ENCODE results near the gene SAE1.

SAE1 gene

GRCh38 chr19:47086280-47086679 lies 44.4 kb upstream of the SAE1 start:
- Histone ChIP-seq H2BK15ac (ENCODE audit: low read length) (no peak overlapping the region), H2BK12ac (ENCODE audit: low read length) (no peak overlapping the region), H2BK120ac (ENCODE audit: low read depth, low read length) (no peak overlapping the region), H3K14ac (ENCODE audit: low read length) (no peak overlapping the region), H3K79me1 (ENCODE audit: low read depth, low read length) (peaks cover 6% of the 10 kb centered on the region), H3K27ac (replicated peaks; ENCODE audit: low read length) (no peak overlapping the region), H3K4me3 (ENCODE audit: low read length in 2 of 2) (no peak overlapping the region), H3K36me3 (replicated peaks in 1 of 2; ENCODE audit: control insufficient read depth in 2 of 2, insufficient read depth in 2 of 2, low read length in 2 of 2) (peaks cover 56 to 97% of the 10 kb centered on the region in 2 donors), H2AFZ (ENCODE audit: low read length) (no peak overlapping the region), H3K18ac (ENCODE audit: low read length) (no peak overlapping the region), H2BK5ac (ENCODE audit: low read length) (no peak overlapping the region), H2AK5ac (ENCODE audit: low read depth, low read length) (no peak overlapping the region), H3K4me2 (ENCODE audit: insufficient read depth, low read length, poor library complexity, severe bottlenecking) (no peak overlapping the region), H3K27me3 (ENCODE audit: control insufficient read depth in 3 of 3, insufficient read depth in 3 of 3, low read depth in 1 of 3, low read length in 3 of 3) (no peaks in the 10 kb centered on the region), H3K23ac (ENCODE audit: low read depth, low read length, poor library complexity) (peak overlapping the region; percentile 44), H3K4ac (ENCODE audit: low read length) (no peak overlapping the region), H4K8ac (ENCODE audit: low read depth, low read length) (no peak overlapping the region), H4K91ac (ENCODE audit: low read depth, low read length, poor library complexity) (no peak overlapping the region), H3K9me3 (replicated peaks in 1 of 2; ENCODE audit: control insufficient read depth in 2 of 2, insufficient read depth in 1 of 2, low read depth in 1 of 2, low read length in 2 of 2) (peaks cover 0 to 3% of the 10 kb centered on the region in 2 donors), H3K4me1 (ENCODE audit: control insufficient read depth in 2 of 2, insufficient read depth in 1 of 2, low read depth in 1 of 2, low read length in 2 of 2) (no peaks in the 10 kb centered on the region), H3K9ac (ENCODE audit: low read depth, low read length, poor library complexity) (no peak overlapping the region)
- no peak for DNase-seq (ENCODE audit: low spot score)
- WGBS, 2 donors (ENCODE audit: extremely low coverage in 2 of 2, insufficient read length in 2 of 2, insufficient replicate concordance in 1 of 2), result no CpG with 5 or more reads among the region's 17 CpGs

GRCh38 chr19:47089767-47090350 lies 40.8 kb upstream of the SAE1 start:
- Histone ChIP-seq H3K36me3 (replicated peaks in 1 of 2; ENCODE audit: control insufficient read depth in 2 of 2, insufficient read depth in 2 of 2, low read length in 2 of 2) (peaks cover 39 to 93% of the 10 kb centered on the region in 2 donors), H3K79me1 (ENCODE audit: low read depth, low read length) (peaks cover 7% of the 10 kb centered on the region), H3K4me1 (ENCODE audit: control insufficient read depth in 2 of 2, insufficient read depth in 1 of 2, low read depth in 1 of 2, low read length in 2 of 2) (peaks cover 0 to under 1% of the 10 kb centered on the region in 2 donors), H2AFZ (ENCODE audit: low read length) (no peak overlapping the region), H3K9ac (ENCODE audit: low read depth, low read length, poor library complexity) (no peak overlapping the region), H3K14ac (ENCODE audit: low read length) (no peak overlapping the region), H2BK120ac (ENCODE audit: low read depth, low read length) (no peak overlapping the region), H3K4me2 (ENCODE audit: insufficient read depth, low read length, poor library complexity, severe bottlenecking) (no peak overlapping the region), H3K4ac (ENCODE audit: low read length) (no peak overlapping the region), H4K8ac (ENCODE audit: low read depth, low read length) (no peak overlapping the region), H3K18ac (ENCODE audit: low read length) (no peak overlapping the region), H3K27ac (replicated peaks; ENCODE audit: low read length) (no peak overlapping the region), H3K9me3 (replicated peaks in 1 of 2; ENCODE audit: control insufficient read depth in 2 of 2, insufficient read depth in 1 of 2, low read depth in 1 of 2, low read length in 2 of 2) (peaks cover 0 to 3% of the 10 kb centered on the region in 2 donors), H3K23ac (ENCODE audit: low read depth, low read length, poor library complexity) (no peak overlapping the region), H2BK5ac (ENCODE audit: low read length) (no peak overlapping the region), H4K91ac (ENCODE audit: low read depth, low read length, poor library complexity) (peak overlapping the region; percentile 95), H2BK15ac (ENCODE audit: low read length) (no peak overlapping the region), H3K4me3 (ENCODE audit: low read length in 2 of 2) (no peak overlapping the region), H3K27me3 (ENCODE audit: control insufficient read depth in 3 of 3, insufficient read depth in 3 of 3, low read depth in 1 of 3, low read length in 3 of 3) (no peaks in the 10 kb centered on the region), H2AK5ac (ENCODE audit: low read depth, low read length) (no peak overlapping the region), H2BK12ac (ENCODE audit: low read length) (no peak overlapping the region)
- no peak for DNase-seq (ENCODE audit: low spot score)
- no CpG with 5 or more reads among the region's 21 CpGs for WGBS, 2 donors (ENCODE audit: extremely low coverage in 2 of 2, insufficient read length in 2 of 2, insufficient replicate concordance in 1 of 2)

GRCh38 chr19:47093254-47093653 lies 37.4 kb upstream of the SAE1 start:
- Histone ChIP-seq H2BK5ac (ENCODE audit: low read length) (no peak overlapping the region), H3K9me3 (replicated peaks in 1 of 2; ENCODE audit: control insufficient read depth in 2 of 2, insufficient read depth in 1 of 2, low read depth in 1 of 2, low read length in 2 of 2) (no peaks in the 10 kb centered on the region), H3K27me3 (ENCODE audit: control insufficient read depth in 3 of 3, insufficient read depth in 3 of 3, low read depth in 1 of 3, low read length in 3 of 3) (no peaks in the 10 kb centered on the region), H3K23ac (ENCODE audit: low read depth, low read length, poor library complexity) (no peak overlapping the region), H3K4me3 (ENCODE audit: low read length in 2 of 2) (no peak overlapping the region), H3K4me1 (ENCODE audit: control insufficient read depth in 2 of 2, insufficient read depth in 1 of 2, low read depth in 1 of 2, low read length in 2 of 2) (peaks cover 10 to 14% of the 10 kb centered on the region in 2 donors), H2BK12ac (ENCODE audit: low read length) (no peak overlapping the region), H3K27ac (replicated peaks; ENCODE audit: low read length) (no peak overlapping the region), H3K18ac (ENCODE audit: low read length) (no peak overlapping the region), H3K4me2 (ENCODE audit: insufficient read depth, low read length, poor library complexity, severe bottlenecking) (no peak overlapping the region), H3K4ac (ENCODE audit: low read length) (no peak overlapping the region), H2AK5ac (ENCODE audit: low read depth, low read length) (no peak overlapping the region), H2BK15ac (ENCODE audit: low read length) (no peak overlapping the region), H4K91ac (ENCODE audit: low read depth, low read length, poor library complexity) (no peak overlapping the region), H3K9ac (ENCODE audit: low read depth, low read length, poor library complexity) (no peak overlapping the region), H2BK120ac (ENCODE audit: low read depth, low read length) (no peak overlapping the region), H3K36me3 (replicated peaks in 1 of 2; ENCODE audit: control insufficient read depth in 2 of 2, insufficient read depth in 2 of 2, low read length in 2 of 2) (peaks cover 26 to 91% of the 10 kb centered on the region in 2 donors), H3K14ac (ENCODE audit: low read length) (no peak overlapping the region), H2AFZ (ENCODE audit: low read length) (no peak overlapping the region), H4K8ac (ENCODE audit: low read depth, low read length) (no peak overlapping the region), H3K79me1 (ENCODE audit: low read depth, low read length) (peaks cover 15% of the 10 kb centered on the region)
- no CpG with 5 or more reads among the region's 5 CpGs for WGBS, 2 donors (ENCODE audit: extremely low coverage in 2 of 2, insufficient read length in 2 of 2, insufficient replicate concordance in 1 of 2)
- DNase-seq (ENCODE audit: low spot score), result no peak

GRCh38 chr19:47093841-47094240 lies 36.8 kb upstream of the SAE1 start:
- H3K23ac ChIP-seq (ENCODE audit: low read depth, low read length, poor library complexity), result peak overlapping the region; percentile 47
- H2BK120ac ChIP-seq (ENCODE audit: low read depth, low read length), result no peak overlapping the region
- no CpG with 5 or more reads among the region's 10 CpGs for WGBS, 2 donors (ENCODE audit: extremely low coverage in 2 of 2, insufficient read length in 2 of 2, insufficient replicate concordance in 1 of 2)
- peaks cover 15% of the 10 kb centered on the region for H3K79me1 ChIP-seq (ENCODE audit: low read depth, low read length)
- no peaks in the 10 kb centered on the region for H3K9me3 ChIP-seq (replicated peaks in 1 of 2; ENCODE audit: control insufficient read depth in 2 of 2, insufficient read depth in 1 of 2, low read depth in 1 of 2, low read length in 2 of 2)
- H2AK5ac ChIP-seq (ENCODE audit: low read depth, low read length), result no peak overlapping the region
- no peak overlapping the region for H3K27ac ChIP-seq (replicated peaks; ENCODE audit: low read length)
- no peak for DNase-seq (ENCODE audit: low spot score)
- no peak overlapping the region for H3K4ac ChIP-seq (ENCODE audit: low read length)
- no peak overlapping the region for H4K91ac ChIP-seq (ENCODE audit: low read depth, low read length, poor library complexity)
- peak overlapping the region; percentile 33 for H3K9ac ChIP-seq (ENCODE audit: low read depth, low read length, poor library complexity)
- no peak overlapping the region for H4K8ac ChIP-seq (ENCODE audit: low read depth, low read length)
- H3K18ac ChIP-seq (ENCODE audit: low read length), result no peak overlapping the region
- no peak overlapping the region for H3K14ac ChIP-seq (ENCODE audit: low read length)
- no peak overlapping the region for H2AFZ ChIP-seq (ENCODE audit: low read length)
- H3K36me3 ChIP-seq (replicated peaks in 1 of 2; ENCODE audit: control insufficient read depth in 2 of 2, insufficient read depth in 2 of 2, low read length in 2 of 2), result peaks cover 26 to 91% of the 10 kb centered on the region in 2 donors
- H3K27me3 ChIP-seq (ENCODE audit: control insufficient read depth in 3 of 3, insufficient read depth in 3 of 3, low read depth in 1 of 3, low read length in 3 of 3), result no peaks in the 10 kb centered on the region
- no peak overlapping the region for H3K4me2 ChIP-seq (ENCODE audit: insufficient read depth, low read length, poor library complexity, severe bottlenecking)
- H2BK15ac ChIP-seq (ENCODE audit: low read length), result no peak overlapping the region
- H3K4me3 ChIP-seq (ENCODE audit: low read length in 2 of 2), result peak overlapping the region in 1 of 2 donors; percentile 27
- H2BK5ac ChIP-seq (ENCODE audit: low read length), result no peak overlapping the region
- peaks cover 12 to 14% of the 10 kb centered on the region in 2 donors for H3K4me1 ChIP-seq (ENCODE audit: control insufficient read depth in 2 of 2, insufficient read depth in 1 of 2, low read depth in 1 of 2, low read length in 2 of 2)
- no peak overlapping the region for H2BK12ac ChIP-seq (ENCODE audit: low read length)
